Activated CD8-positive, alpha-beta memory T cell treated with anti-CD3 and anti-CD28 coated beads, Interleukin-2, amount 50 U/mL, for 1 hour (primary cell): ENCODE measurements around the gene PSTPIP1.

ENCODE experiments used
- DNase-seq: peaks from one replicate; pipeline ENCODE4 v3.0.0-alpha.2; 2020; ENCODE audit errors: extremely low read depth

PSTPIP1 gene

GRCh38 chr15:77069521-77070121 lies 74.7 kb downstream of the PSTPIP1 start:
- no peak for DNase-seq

GRCh38 chr15:77070180-77070494 lies 75.2 kb downstream of the PSTPIP1 start:
- DNase-seq = no peak

DNA sequence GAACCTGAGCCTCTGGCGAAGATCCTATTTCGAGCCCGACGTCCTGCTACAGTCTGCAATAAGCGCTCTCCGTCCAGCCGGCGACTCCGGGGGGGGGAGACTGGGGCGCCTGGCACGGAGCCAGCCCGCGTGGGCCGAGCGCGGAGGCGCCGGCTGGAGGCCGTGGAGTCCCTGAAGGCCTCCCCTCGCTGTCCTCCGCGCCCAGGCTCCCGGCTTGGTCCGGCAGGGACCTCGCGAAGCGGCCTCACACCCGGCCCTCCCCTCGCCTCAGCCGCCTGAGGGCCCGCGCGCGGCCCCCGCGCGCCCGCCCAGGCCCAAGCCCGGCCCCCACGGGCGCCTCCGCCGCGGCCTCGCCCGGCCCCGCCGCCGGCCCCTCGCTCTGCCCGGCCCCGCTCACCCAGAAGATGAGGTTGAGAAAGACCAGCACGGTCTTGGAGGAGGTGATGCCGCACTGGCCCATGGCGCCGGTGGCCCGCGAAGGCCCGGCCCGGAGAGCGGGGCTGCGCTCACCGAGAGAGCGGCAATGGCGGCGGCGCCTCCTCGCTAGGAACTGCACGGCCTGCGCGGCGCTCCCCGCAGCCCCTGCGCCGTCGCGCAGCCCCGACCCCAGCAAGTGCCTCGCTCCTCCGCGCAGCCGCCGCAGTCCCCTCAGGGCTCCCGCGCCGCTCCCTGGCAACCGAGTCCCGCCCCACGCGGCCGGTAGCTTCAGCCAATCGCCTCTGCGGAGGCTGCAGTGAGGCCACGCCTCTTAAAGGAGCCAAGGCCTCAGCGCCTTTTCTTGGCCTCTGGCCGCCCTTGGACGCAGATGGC lies 75.8 kb downstream of the PSTPIP1 start, which contains the start of gene TSPAN3:
TSS of gene TSPAN3 (minus strand) at position 615 of the 810 bp plus-strand sequence. CDS start at position 460, 155 bp downstream.
- peak; percentile 76 for DNase-seq

- no peak for DNase-seq
These were observed 76.6 kb downstream of the PSTPIP1 start for GRCh38 chr15:77071305-77072223.

DNA sequence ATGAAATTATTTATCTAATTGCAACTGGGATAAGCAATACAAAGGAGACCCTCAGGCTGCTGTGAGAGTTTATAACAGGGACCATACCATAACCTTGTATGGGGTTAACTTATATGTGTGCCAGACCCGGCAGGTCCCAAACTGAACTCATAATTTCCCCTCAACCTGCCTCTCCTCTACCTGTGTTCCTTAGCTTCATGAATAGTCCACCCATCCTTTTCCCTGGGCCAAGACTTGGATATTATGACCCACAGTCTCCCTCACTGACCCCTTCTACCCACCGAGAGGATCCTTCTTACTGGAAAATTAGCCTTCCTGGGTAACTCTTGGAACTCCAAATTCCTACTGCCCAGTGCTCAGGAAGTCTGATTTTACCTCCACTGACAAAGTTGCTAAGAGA lies 79.4 kb downstream of the PSTPIP1 start:
- DNase-seq = no peak

- no peak for DNase-seq
These were observed 80.6 kb downstream of the PSTPIP1 start for GRCh38 chr15:77075528-77075927.

DNA sequence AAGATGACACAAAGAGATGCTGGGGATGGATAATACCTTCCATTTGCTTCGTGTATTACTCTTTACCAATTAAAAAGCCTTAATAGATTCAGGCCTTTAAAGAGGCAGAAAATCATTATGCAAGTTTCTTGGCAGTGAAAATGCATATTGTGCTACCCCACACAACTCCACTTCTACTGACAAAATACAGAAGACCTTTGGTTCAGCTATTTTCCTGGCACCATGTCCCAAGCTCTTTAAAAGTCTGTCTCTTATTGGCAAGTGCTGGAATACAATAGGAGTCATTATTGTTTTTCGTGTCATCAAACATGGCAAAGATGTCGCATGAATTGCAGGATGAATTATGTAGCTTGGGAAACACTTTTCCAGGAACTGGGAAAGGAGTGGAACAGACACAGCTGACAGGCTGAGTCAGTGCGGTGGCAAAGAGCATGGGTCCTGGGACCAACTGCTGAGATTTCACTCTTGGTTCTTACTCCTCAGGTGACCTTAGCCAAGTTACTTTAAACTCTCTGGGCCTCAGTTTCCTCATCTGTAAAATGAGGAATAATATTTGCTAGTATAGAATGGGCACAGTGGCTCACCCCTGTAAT lies 81.5 kb downstream of the PSTPIP1 start:
- no peak for DNase-seq

GRCh38 chr15:77081971-77082370 lies 87.0 kb downstream of the PSTPIP1 start:
- no peak for DNase-seq

DNA sequence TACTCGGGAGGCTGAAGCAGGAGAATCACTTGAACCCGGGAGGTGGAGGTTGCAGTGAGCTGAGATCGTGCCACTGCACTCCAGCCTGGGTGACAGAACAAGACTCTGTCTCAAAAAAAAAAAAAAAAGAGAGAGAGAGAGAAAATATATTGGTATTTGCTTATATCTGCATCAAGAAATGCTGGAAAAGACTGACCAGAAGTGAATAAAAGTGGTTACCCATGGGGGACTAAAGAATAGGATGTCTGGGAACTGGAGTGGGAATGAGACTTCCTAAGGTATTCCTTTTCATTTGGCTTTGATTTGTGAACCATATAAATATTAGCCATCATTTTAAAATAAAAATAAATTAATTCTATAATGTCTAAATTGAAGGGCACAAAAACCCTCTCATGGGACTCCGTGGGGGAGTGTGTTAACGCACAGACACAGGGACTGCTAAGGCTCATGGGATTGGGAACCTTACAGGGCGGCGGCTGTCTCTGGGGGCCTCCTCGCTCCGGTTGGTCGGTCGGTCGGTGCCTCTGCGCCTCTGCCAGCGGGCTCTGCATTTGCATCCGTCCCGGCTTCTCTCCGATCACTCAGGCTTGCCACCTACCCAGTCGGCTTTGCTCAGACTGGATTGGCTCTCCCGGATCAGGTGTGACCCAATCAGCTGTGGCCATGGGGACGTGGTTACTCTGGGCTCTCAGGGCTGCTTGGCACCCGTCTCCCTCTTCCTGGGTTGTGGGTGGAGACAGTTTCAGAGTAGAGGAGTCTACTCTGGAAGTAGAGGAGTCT lies 88.6 kb downstream of the PSTPIP1 start:
- peak; percentile 18 for DNase-seq

DNA sequence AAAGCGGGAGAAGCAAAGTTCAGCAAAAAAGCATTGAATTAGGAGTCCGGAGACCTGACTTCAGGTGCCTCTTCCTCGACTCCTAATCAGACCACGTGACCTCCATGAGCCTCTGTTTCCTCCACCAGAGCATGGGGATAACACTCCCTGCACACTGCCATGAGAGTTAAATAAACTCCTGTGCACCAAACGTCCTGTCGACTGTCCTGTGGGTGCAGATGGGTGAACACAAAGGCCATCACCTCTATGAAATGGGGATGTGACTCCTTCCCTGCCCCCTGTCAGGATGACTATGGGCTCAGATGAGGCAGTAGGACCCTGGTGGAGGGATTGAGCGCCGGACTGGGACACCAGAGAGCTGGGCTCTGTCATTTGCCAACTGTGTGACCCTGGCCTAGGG lies 89.5 kb downstream of the PSTPIP1 start:
- DNase-seq = no peak

- DNase-seq = no peak
These were observed 90.4 kb downstream of the PSTPIP1 start for GRCh38 chr15:77085297-77085696.
